K562 (cell line): ENCODE measurements around the gene CYP2R1. TPM values are rescaled to one million over a fixed set of nuclear protein-coding genes. Genes with fewer than 3 reads are reported as not detected.

ENCODE experiments used
- ATAC-seq: fragments of 200-7000 bp; cut with Tn5 transposase; 3 replicates; pipeline ENCODE4 v1.9.1; 2020; ENCODE audit warnings: moderate library complexity
- BruUV-seq: library from RNA; stranded (reverse); fragments of 400-500 nt; replicated peaks from 2 replicates; lab custom pipeline; 2021; lab: Mats Ljungman, UMichigan
- CTCF ChIA-PET: fragments of 300-600 bp; formaldehyde crosslinking; extraction: SDS; loops from one replicate; lab custom pipeline; 2021; ENCODE audit warnings: low intra/inter-chr PET ratio; lab: Yijun Ruan, JAX
- POLR2A ChIA-PET: fragments of 300-600, 350-650 bp; sonication (Branson Sonifier 250); formaldehyde crosslinking; extraction: SDS; loops from one replicate; lab custom pipeline; 2021; ENCODE audit warnings: antibody characterized with exemption, inconsistent platforms; lab: Yijun Ruan, JAX
- DNase-seq, 4 experiments: peaks; one replicate each; pipeline versions ENCODE4 v3.0.0 to v3.0.0-alpha.2; 2011 to 2018; ENCODE audit warnings: low spot score in 3 of 4, mixed read lengths in 3 of 4; ENCODE audit errors: extremely low read depth in 1 of 4
- FAIRE-seq: peaks from 2 replicates; lab custom pipeline; 2011; peaks lifted over from hg19 to GRCh38; lab: Jason Lieb, UNC
- H2AFZ ChIP-seq: 2 replicates; pipeline ENCODE4 v1.6.0; 2011; ENCODE audit warnings: low read depth, low read length, control low read depth, inconsistent platforms
- H3K27ac ChIP-seq: fragments of 200-600 bp; 3 replicates; pipeline ENCODE4 v1.8.0; 2011; ENCODE audit warnings: low read depth, mild to moderate bottlenecking, control low read depth, inconsistent platforms, low read length, moderate library complexity, mixed read lengths; ENCODE audit errors: extremely low read depth
- H3K27me3 ChIP-seq, 2 experiments: fragments of 300-600 bp in 1 of 2; 2 replicates in 1 of 2; 3 replicates in 1 of 2; pipeline versions ENCODE4 v1.6.0 to v1.8.0; 2011; ENCODE audit warnings: inconsistent platforms in 2 of 2, low read length in 2 of 2, mild to moderate bottlenecking in 1 of 2, mixed read lengths in 1 of 2, moderate library complexity in 1 of 2; ENCODE audit not compliant: control insufficient read depth in 2 of 2, insufficient read depth in 2 of 2
- H3K36me3 ChIP-seq: fragments of 300-600 bp; 3 replicates; pipeline ENCODE4 v1.8.0; 2011; ENCODE audit warnings: mild to moderate bottlenecking, low read length, inconsistent platforms; ENCODE audit not compliant: control insufficient read depth, insufficient read depth
- H3K4me1 ChIP-seq, 2 experiments: fragments of 200-600 bp in 1 of 2; replicated peaks in 1 of 2; 2 replicates in 1 of 2; 3 replicates in 1 of 2; pipeline versions ENCODE4 v1.5.1 to v1.8.0; 2011; ENCODE audit warnings: inconsistent platforms in 2 of 2, low read length in 2 of 2, mild to moderate bottlenecking in 1 of 2, mixed read lengths in 1 of 2, moderate library complexity in 1 of 2; ENCODE audit not compliant: control insufficient read depth in 2 of 2, insufficient read depth in 2 of 2
- H3K4me2 ChIP-seq: 2 replicates; pipeline ENCODE4 v1.6.1; 2011; ENCODE audit warnings: low read length, control low read depth, inconsistent platforms, mixed read lengths; ENCODE audit not compliant: insufficient read depth
- H3K4me3 ChIP-seq: fragments of 200-600 bp; sonication (generic), shearing (Covaris generic); 2 replicates; pipeline ENCODE4 v1.5.1; 2016; ENCODE audit warnings: control low read depth, inconsistent platforms
- H3K79me2 ChIP-seq: fragments of 200-600 bp; 3 replicates; pipeline ENCODE4 v1.8.0; 2011; ENCODE audit warnings: low read length, inconsistent platforms; ENCODE audit not compliant: control insufficient read depth, insufficient read depth
- H3K9ac ChIP-seq, 2 experiments: 2 replicates each; pipeline versions ENCODE4 v1.6.0 to v1.6.1; 2011; ENCODE audit warnings: low read depth in 2 of 2, low read length in 2 of 2, control low read depth in 1 of 2, inconsistent platforms in 1 of 2, mild to moderate bottlenecking in 1 of 2, mixed read lengths in 1 of 2; ENCODE audit not compliant: insufficient read depth in 1 of 2
- H3K9me1 ChIP-seq: one replicate; pipeline ENCODE4 v1.6.0; 2011; ENCODE audit warnings: inconsistent platforms, mild to moderate bottlenecking, low read length, moderate library complexity; ENCODE audit not compliant: control insufficient read depth, insufficient read depth
- H3K9me3 ChIP-seq: replicated peaks from 2 replicates; pipeline ENCODE4 v1.5.1; 2011; ENCODE audit warnings: low read depth, low read length, inconsistent platforms; ENCODE audit not compliant: control insufficient read depth, insufficient read depth
- H4K20me1 ChIP-seq: replicated peaks from 2 replicates; pipeline ENCODE4 v1.6.1; 2011; ENCODE audit warnings: low read length, inconsistent platforms, mixed read lengths; ENCODE audit not compliant: control insufficient read depth, insufficient read depth
- DMBX1 ChIP-seq: fragments of 250-450 bp; sonication (Bioruptor Pico); IDR thresholded peaks from 2 replicates; pipeline ENCODE4 v1.8.0; 2022; ENCODE audit warnings: inconsistent platforms, mild to moderate bottlenecking, moderate library complexity, borderline replicate concordance
- NBN ChIP-seq: fragments of 450-650 bp; IDR thresholded peaks from 2 replicates; pipeline ENCODE4 v1.6.1; 2016; ENCODE audit warnings: low read depth, mild to moderate bottlenecking
- RNF2 ChIP-seq: sonication (generic); IDR thresholded peaks from 2 replicates; pipeline ENCODE4 v1.6.1; 2016
- SMAD2 ChIP-seq: fragments of 150-350 bp; IDR thresholded peaks from 2 replicates; pipeline ENCODE4 v1.6.1; 2014; ENCODE audit warnings: low read depth, mild to moderate bottlenecking, low read length
- SRSF7 ChIP-seq: fragments of 200-400 bp; formaldehyde crosslinking; optimal IDR thresholded peaks from 2 replicates; pipeline ENCODE3; 2017; ENCODE audit warnings: mild to moderate bottlenecking, low read depth, low read length
- TCF3 ChIP-seq: sonication (generic); formaldehyde crosslinking; IDR thresholded peaks from 2 replicates; pipeline ENCODE4 v1.4.0; 2020; ENCODE audit warnings: mild to moderate bottlenecking, missing genetic modification reagents
- ZC3H4 ChIP-seq: sonication (generic); formaldehyde crosslinking; IDR thresholded peaks from 2 replicates; pipeline ENCODE4 v1.9.0; 2021; ENCODE audit warnings: missing genetic modification reagents, borderline replicate concordance
- ZNF24 ChIP-seq: fragments of 450-650 bp; IDR thresholded peaks from 2 replicates; pipeline ENCODE4 v1.6.1; 2016
- ZNF282 ChIP-seq: sonication (generic); formaldehyde crosslinking; IDR thresholded peaks from 2 replicates; pipeline ENCODE4 v1.8.1; 2023; ENCODE audit warnings: missing genetic modification reagents
- ZNF75A ChIP-seq: fragments of 450-650 bp; formaldehyde crosslinking; IDR thresholded peaks from 2 replicates; pipeline ENCODE4 v1.4.0; 2020; ENCODE audit warnings: mild to moderate bottlenecking
- WGBS: fragments of 100-300 bp; shearing (Covaris generic); methylation state at CpG from one replicate; pipeline ENCODE4 v1.1.6; 2016; ENCODE audit warnings: low coverage, mixed read lengths; ENCODE audit not compliant: insufficient coverage; ENCODE audit errors: missing lambda C conversion rate; 5-methylcytosine and 5-hydroxymethylcytosine counted together
- in situ Hi-C: fragments of 300-500 bp; cut with MboI; formaldehyde crosslinking; loops from 4 replicates; pipeline ENCODE4 v1.15.0; 2018; ENCODE audit warnings: inconsistent platforms, mixed read lengths
- intact Hi-C: fragments of 100-400 bp; cut with micrococcal nuclease; formaldehyde crosslinking; loops from 2 replicates; pipeline ENCODE4 v1.14.2; 2022
- polyA plus RNA-seq, 8 experiments: library from polyadenylated mRNA; depleted of rRNA in 4 of 8; stranded (reverse) in 5 of 8; unstranded in 3 of 8; fragments of >200 nt; fragmentation: Nextera tagmentation in 2 of 8; fragmentation: Illumina TruSeq in 1 of 8; extraction: Ambion mirVana in 2 of 8; extraction: Trizol in 1 of 8; gene quantifications; 2 replicates each; pipeline versions ENCODE4 v1.2.1 to v1.2.3, GENCODE V29; 2011 to 2014; ENCODE audit warnings: inconsistent platforms in 1 of 8, missing spikeins in 1 of 8
- total RNA-seq, 7 experiments: library from RNA; depleted of rRNA in 6 of 7; stranded (reverse); fragments of >200 nt in 6 of 7; fragmentation: Illumina TruSeq in 2 of 7; extraction: Trizol in 2 of 7; gene quantifications; 2 replicates each; pipeline versions ENCODE4 v1.2.1 to v1.2.3, GENCODE V29; 2011 to 2021; ENCODE audit warnings: low replicate concordance in 1 of 7
- TF ChIP-seq, protein P1 (sequence below), 2 experiments: fragments of 450-650 bp in 1 of 2; sonication (generic) in 1 of 2; formaldehyde crosslinking in 1 of 2; IDR thresholded peaks; 2 replicates each; pipeline versions ENCODE4 v1.7.1 to v1.9.0; 2016 to 2022; ENCODE audit warnings: inconsistent platforms in 1 of 2, mild to moderate bottlenecking in 1 of 2, missing genetic modification reagents in 1 of 2

The CYP2R1 gene
- total and polyA plus RNA-seq, 9 of the 15 experiments (the other 6 are each of a cell fraction or from before 2014, with no cell fraction given) = 19.4 to 40.5 (median 29.4) TPM

GRCh38 chr11:14894657-14895598 lies 2.9 kb upstream of the CYP2R1 start (continued):
- TF ChIP-seq TCF3 (CRISPR knock-in tag) (peak; percentile 52), RNF2 (peak; percentile 85; the same call in 1 of the 2 replicates), ZNF75A (no peak), ZNF282 (CRISPR knock-in tag) (no peak), SRSF7 (no peak), ZNF24 (peak; percentile 48; the same call in 1 of the 2 replicates)

DNA sequence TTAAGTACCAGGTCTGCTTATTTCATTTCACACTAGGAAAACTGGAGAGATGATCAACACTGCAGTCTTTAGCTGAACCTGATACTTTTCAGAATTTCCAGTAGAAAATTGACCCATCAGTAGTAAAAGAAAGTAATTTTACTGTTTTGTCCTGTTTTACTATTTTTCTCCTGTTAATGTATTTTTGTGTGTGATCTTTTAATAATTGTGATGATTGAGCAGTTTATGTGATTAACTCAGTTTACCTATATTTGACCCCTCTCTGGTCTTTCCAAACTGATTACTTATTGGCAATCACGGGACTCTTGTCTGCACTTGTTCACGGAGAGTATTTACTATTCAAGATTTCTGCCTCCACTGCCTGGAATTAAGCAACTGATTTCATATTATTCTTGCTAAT lies 546 bp upstream of the CYP2R1 start:
- peak overlapping the region; percentile 97 for H2AFZ ChIP-seq
- H4K20me1 ChIP-seq = no peaks in the 10 kb centered on the region
- peaks cover 23% of the 10 kb centered on the region in 2 experiments for H3K4me1 ChIP-seq
- FAIRE-seq = no peak
- H3K9ac ChIP-seq = peak overlapping the region; percentile 39 to 93; a peak in 3 of 4 replicates
- H3K9me3 ChIP-seq = no peaks in the 10 kb centered on the region
- ATAC-seq = no peak
- TSS peak; percentile 81 for BruUV-seq
- in situ Hi-C loops (loop anchor here (10.0 kb wide), 2 partner anchors 248 to 368 kb away; partner anchors contain the start of genes PDE3B and PSMA1), intact Hi-C loops (loop anchor here (5.0 kb wide), 3 partner anchors 40 to 370 kb away; partner anchors contain the start of genes PDE3B and PSMA1)
- peak overlapping the region; percentile 3; the same call in 1 of the 3 replicates for H3K27ac ChIP-seq
- no peak for DNase-seq
- peak overlapping the region; percentile 54; the same call in 1 of the 2 replicates for H3K4me3 ChIP-seq
- peak overlapping the region; percentile 92 for H3K4me2 ChIP-seq
- peaks cover 19% of the 10 kb centered on the region for H3K79me2 ChIP-seq
- 92% methylated on average over 2 of the region's 2 CpGs for WGBS
- no peaks in the 10 kb centered on the region for H3K27me3 ChIP-seq
- no peaks in the 10 kb centered on the region for H3K36me3 ChIP-seq
- H3K9me1 ChIP-seq = no peaks in the 10 kb centered on the region
- ChIA-PET POLR2A (interaction anchor here (0.8 to 1.9 kb wide), 8 partner anchors 10 to 358 kb away, joined by 3 to 6 read pairs (median 4); no protein-coding TSS in a partner anchor), CTCF (no interaction called here)
- TF ChIP-seq DMBX1 (CRISPR knock-in tag) (0 out of 2 replicates have a peak, but pooled peaks have one; percentile 13), NBN (no peak), SMAD2 (no peak), ZC3H4 (CRISPR knock-in tag) (no peak)
- TF ChIP-seq, protein P1, sequence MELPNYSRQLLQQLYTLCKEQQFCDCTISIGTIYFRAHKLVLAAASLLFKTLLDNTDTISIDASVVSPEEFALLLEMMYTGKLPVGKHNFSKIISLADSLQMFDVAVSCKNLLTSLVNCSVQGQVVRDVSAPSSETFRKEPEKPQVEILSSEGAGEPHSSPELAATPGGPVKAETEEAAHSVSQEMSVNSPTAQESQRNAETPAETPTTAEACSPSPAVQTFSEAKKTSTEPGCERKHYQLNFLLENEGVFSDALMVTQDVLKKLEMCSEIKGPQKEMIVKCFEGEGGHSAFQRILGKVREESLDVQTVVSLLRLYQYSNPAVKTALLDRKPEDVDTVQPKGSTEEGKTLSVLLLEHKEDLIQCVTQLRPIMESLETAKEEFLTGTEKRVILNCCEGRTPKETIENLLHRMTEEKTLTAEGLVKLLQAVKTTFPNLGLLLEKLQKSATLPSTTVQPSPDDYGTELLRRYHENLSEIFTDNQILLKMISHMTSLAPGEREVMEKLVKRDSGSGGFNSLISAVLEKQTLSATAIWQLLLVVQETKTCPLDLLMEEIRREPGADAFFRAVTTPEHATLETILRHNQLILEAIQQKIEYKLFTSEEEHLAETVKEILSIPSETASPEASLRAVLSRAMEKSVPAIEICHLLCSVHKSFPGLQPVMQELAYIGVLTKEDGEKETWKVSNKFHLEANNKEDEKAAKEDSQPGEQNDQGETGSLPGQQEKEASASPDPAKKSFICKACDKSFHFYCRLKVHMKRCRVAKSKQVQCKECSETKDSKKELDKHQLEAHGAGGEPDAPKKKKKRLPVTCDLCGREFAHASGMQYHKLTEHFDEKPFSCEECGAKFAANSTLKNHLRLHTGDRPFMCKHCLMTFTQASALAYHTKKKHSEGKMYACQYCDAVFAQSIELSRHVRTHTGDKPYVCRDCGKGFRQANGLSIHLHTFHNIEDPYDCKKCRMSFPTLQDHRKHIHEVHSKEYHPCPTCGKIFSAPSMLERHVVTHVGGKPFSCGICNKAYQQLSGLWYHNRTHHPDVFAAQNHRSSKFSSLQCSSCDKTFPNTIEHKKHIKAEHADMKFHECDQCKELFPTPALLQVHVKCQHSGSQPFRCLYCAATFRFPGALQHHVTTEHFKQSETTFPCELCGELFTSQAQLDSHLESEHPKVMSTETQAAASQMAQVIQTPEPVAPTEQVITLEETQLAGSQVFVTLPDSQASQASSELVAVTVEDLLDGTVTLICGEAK (IDR thresholded peaks at IDR 0.05) = no peak
- TF ChIP-seq, protein P1 (CRISPR knock-in tag; IDR thresholded peaks at IDR 0.05) = no peak
